ENCODE measurements around the gene HNRNPA1. TPM values are rescaled to one million over a fixed set of nuclear protein-coding genes. Genes with fewer than 3 reads are reported as not detected.

Gene HNRNPA1
- total and polyA plus RNA-seq, 9 of the 15 experiments (the other 6 are each of a cell fraction or from before 2014, with no cell fraction given) = 1,166 to 2,703 (median 1,815) TPM

- TF ChIP-seq PATZ1 (CRISPR knock-in tag; IDR thresholded peaks at IDR 0.05; ENCODE audit: borderline replicate concordance) = no peak
- 0 out of 2 replicates have a peak, but pooled peaks have one; percentile 69 for TF ChIP-seq ZNF76 (CRISPR knock-in tag; IDR thresholded peaks at IDR 0.05; ENCODE audit: borderline replicate concordance)
- peak; percentile 29; the same call in 1 of the 2 replicates for TF ChIP-seq HES1 (IDR thresholded peaks at IDR 0.05; ENCODE audit: low read depth)
- TF ChIP-seq SRSF3 (IDR thresholded peaks at IDR 0.05; ENCODE audit: insufficient read depth, low read length) = no peak
- peak; percentile 45; the same call in 1 of the 2 replicates for TF ChIP-seq TEAD4 (IDR thresholded peaks at IDR 0.05; ENCODE audit: low read length)
- TF ChIP-seq TEAD4 (CRISPR knock-in tag; IDR thresholded peaks at IDR 0.05; ENCODE audit: borderline replicate concordance) = no peak
- 0 out of 2 replicates have a peak, but pooled peaks have one; percentile 52 for TF ChIP-seq ZNF511 (CRISPR knock-in tag; IDR thresholded peaks at IDR 0.05)
- peak; percentile 32; the same call in 1 of the 2 replicates for TF ChIP-seq ZFP1 (CRISPR knock-in tag; IDR thresholded peaks at IDR 0.05)
- no peak for TF ChIP-seq MAFK (IDR thresholded peaks at IDR 0.05; ENCODE audit: low read length)
- TF ChIP-seq LARP7 (IDR thresholded peaks at IDR 0.05) = no peak
- TF ChIP-seq ZNF699 (CRISPR knock-in tag; IDR thresholded peaks at IDR 0.05; ENCODE audit: insufficient replicate concordance) = no peak
- TF ChIP-seq CEBPB (tag; IDR thresholded peaks at IDR 0.05) = peak; percentile 60; the same call in 1 of the 2 replicates
- peak; percentile 48; the same call in 1 of the 2 replicates for TF ChIP-seq FOXM1 (IDR thresholded peaks at IDR 0.05; ENCODE audit: low read depth)
- TF ChIP-seq FOXM1 (CRISPR knock-in tag; IDR thresholded peaks at IDR 0.05; ENCODE audit: low read depth) = no peak
- peak; percentile 85; the same call in 1 of the 2 replicates for TF ChIP-seq ZNF165 (CRISPR knock-in tag; IDR thresholded peaks at IDR 0.05; ENCODE audit: borderline replicate concordance)
- TF ChIP-seq BRD4 (IDR thresholded peaks at IDR 0.05) = no peak
- no peak for TF ChIP-seq PURB (CRISPR knock-in tag; IDR thresholded peaks at IDR 0.05; ENCODE audit: low read depth)
- peak; percentile 90 for TF ChIP-seq VEZF1 (CRISPR knock-in tag; IDR thresholded peaks at IDR 0.05)
- 0 out of 2 replicates have a peak, but pooled peaks have one; percentile 46 for TF ChIP-seq ZNF644 (tag; IDR thresholded peaks at IDR 0.05; ENCODE audit: low read depth)
- peak; percentile 51; the same call in 1 of the 2 replicates for TF ChIP-seq ZNF75A (CRISPR knock-in tag; IDR thresholded peaks at IDR 0.05)
- peak; percentile 15; the same call in 1 of the 2 replicates for TF ChIP-seq ELF2 (CRISPR knock-in tag; IDR thresholded peaks at IDR 0.05)
- TF ChIP-seq LEF1 (IDR thresholded peaks at IDR 0.05) = peak; percentile 51; the same call in 1 of the 2 replicates
- peak; percentile 33; the same call in 1 of the 2 replicates for TF ChIP-seq NCOA1 (IDR thresholded peaks at IDR 0.05; ENCODE audit: low read depth)
- peak in 1 of 2 experiments; percentile 39; a peak in 1 of 4 replicates for TF ChIP-seq TRIM24 (IDR thresholded peaks at IDR 0.05)
Measured at GRCh38 chr12:54294152-54294952, 13.8 kb downstream of the HNRNPA1 start (continued).

All from K562 (cell line).